T-helper 1 cell (primary cell): ENCODE measurements around the gene INPP5D.
"Not testable (repeated sequence)": the region's sequence is repeated elsewhere in the genome, so short reads cannot be mapped to it uniquely, and the experiment has no call there.

Source experiments
- DNase-seq, 5 donors: peaks; one replicate each; pipeline ENCODE4 v3.0.0-alpha.2; 2012 to 2020

The INPP5D gene

GRCh38 chr2:233183869-233184418 is 123.8 kb downstream of the INPP5D start:
- DNase-seq = no peak

GRCh38 chr2:233184669-233185068 is 124.5 kb downstream of the INPP5D start:
- no peak for DNase-seq

GRCh38 chr2:233185330-233185729 is 125.2 kb downstream of the INPP5D start:
- no peak for DNase-seq

GRCh38 chr2:233185963-233186362 is 125.8 kb downstream of the INPP5D start:
- no peak for DNase-seq

GRCh38 chr2:233186851-233187250 is 126.7 kb downstream of the INPP5D start:
- no peak for DNase-seq

- DNase-seq = no peak
Measured at GRCh38 chr2:233189025-233189424, 128.9 kb downstream of the INPP5D start.

GRCh38 chr2:233191016-233191415 is 130.9 kb downstream of the INPP5D start:
- DNase-seq = not testable (repeated sequence)

- DNase-seq = no peak
Measured at GRCh38 chr2:233193738-233194137, 133.6 kb downstream of the INPP5D start.

GRCh38 chr2:233195027-233195426 is 134.9 kb downstream of the INPP5D start:
- DNase-seq = no peak

GRCh38 chr2:233197022-233197421 is 136.9 kb downstream of the INPP5D start:
- DNase-seq = no peak

GRCh38 chr2:233198026-233198425 is 137.9 kb downstream of the INPP5D start:
- no peak for DNase-seq

- no peak for DNase-seq
Measured at GRCh38 chr2:233199870-233200269, 139.7 kb downstream of the INPP5D start.

- DNase-seq = not testable (repeated sequence)
Measured at GRCh38 chr2:233200790-233201189, 140.6 kb downstream of the INPP5D start.

GRCh38 chr2:233201258-233202013 is 141.3 kb downstream of the INPP5D start:
- DNase-seq = no peak

- DNase-seq = no peak
Measured at GRCh38 chr2:233202531-233202944, 142.4 kb downstream of the INPP5D start.

- DNase-seq = no peak
Measured at GRCh38 chr2:233203060-233203459, 142.9 kb downstream of the INPP5D start.

- no peak for DNase-seq
Measured at GRCh38 chr2:233204286-233204936, 144.3 kb downstream of the INPP5D start.

- no peak for DNase-seq
Measured at GRCh38 chr2:233208382-233209116, 148.4 kb downstream of the INPP5D start.

- no peak for DNase-seq
Measured at GRCh38 chr2:233209117-233209532, 149.0 kb downstream of the INPP5D start.

GRCh38 chr2:233209533-233210171 is 149.5 kb downstream of the INPP5D start:
- no peak for DNase-seq

- DNase-seq = no peak
Measured at GRCh38 chr2:233210281-233210680, 150.1 kb downstream of the INPP5D start.

- no peak for DNase-seq
Measured at GRCh38 chr2:233210843-233211547, 150.9 kb downstream of the INPP5D start.
